ENCODE results near the gene FAM163A. TPM values are rescaled to one million over a fixed set of nuclear protein-coding genes. Genes with fewer than 3 reads are reported as not detected.

FAM163A gene
- polyA plus RNA-seq, 3 donors: not detected

DNA sequence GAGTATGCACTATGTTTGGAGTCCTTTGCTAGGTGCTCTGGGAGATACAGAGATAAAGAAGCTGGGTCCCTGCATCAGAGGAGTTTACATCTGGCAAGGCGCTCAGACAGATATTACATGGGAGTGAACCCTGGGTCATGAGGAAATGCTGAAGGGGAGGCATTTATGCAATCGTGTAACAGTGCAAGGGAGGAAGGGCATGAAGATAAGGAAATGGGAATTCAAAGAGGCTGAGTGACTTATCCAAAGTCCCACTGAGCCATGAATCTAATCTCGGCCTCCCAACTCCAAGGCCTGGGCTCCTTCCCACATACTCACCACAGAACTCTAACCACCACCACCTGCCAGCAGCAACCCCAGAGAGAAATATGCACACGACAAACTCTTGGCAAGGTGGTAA is 51.6 kb downstream of the FAM163A start:
- 38% methylated on average over 1 of the region's 4 CpGs for WGBS (ENCODE audit: insufficient coverage)
- H2AFZ ChIP-seq (ENCODE audit: insufficient read depth, low read depth, low read length, poor library complexity, severe bottlenecking): no peak overlapping the region
- no peak overlapping the region for H3K4me3 ChIP-seq (replicated peaks in 1 of 3; ENCODE audit: low read depth in 2 of 3, low read length in 3 of 3)
- DNase-seq: no peak
- TF ChIP-seq, protein P1, sequence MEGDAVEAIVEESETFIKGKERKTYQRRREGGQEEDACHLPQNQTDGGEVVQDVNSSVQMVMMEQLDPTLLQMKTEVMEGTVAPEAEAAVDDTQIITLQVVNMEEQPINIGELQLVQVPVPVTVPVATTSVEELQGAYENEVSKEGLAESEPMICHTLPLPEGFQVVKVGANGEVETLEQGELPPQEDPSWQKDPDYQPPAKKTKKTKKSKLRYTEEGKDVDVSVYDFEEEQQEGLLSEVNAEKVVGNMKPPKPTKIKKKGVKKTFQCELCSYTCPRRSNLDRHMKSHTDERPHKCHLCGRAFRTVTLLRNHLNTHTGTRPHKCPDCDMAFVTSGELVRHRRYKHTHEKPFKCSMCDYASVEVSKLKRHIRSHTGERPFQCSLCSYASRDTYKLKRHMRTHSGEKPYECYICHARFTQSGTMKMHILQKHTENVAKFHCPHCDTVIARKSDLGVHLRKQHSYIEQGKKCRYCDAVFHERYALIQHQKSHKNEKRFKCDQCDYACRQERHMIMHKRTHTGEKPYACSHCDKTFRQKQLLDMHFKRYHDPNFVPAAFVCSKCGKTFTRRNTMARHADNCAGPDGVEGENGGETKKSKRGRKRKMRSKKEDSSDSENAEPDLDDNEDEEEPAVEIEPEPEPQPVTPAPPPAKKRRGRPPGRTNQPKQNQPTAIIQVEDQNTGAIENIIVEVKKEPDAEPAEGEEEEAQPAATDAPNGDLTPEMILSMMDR (IDR thresholded peaks at IDR 0.05): no peak
- H3K9ac ChIP-seq (ENCODE audit: insufficient read depth, low read length, poor library complexity, severe bottlenecking): no peak overlapping the region
- H3K4me2 ChIP-seq (replicated peaks; ENCODE audit: extremely low read depth, low read length, poor library complexity, severe bottlenecking): no peak overlapping the region
- H3K4me1 Mint-ChIP-seq: peaks cover 7% of the 10 kb centered on the region
- H3K27me3 Mint-ChIP-seq (ENCODE audit: low read depth in 3 of 3): peaks cover 0 to 3% (median 1%) of the 10 kb centered on the region in 3 donors
- peaks cover 0 to 1% (median 0%) of the 10 kb centered on the region in 7 donors for H3K9me3 Mint-ChIP-seq
- no peak overlapping the region for H3K27ac ChIP-seq (ENCODE audit: low read depth in 1 of 2, low read length in 2 of 2)
- H3K4me1 ChIP-seq (ENCODE audit: control insufficient read depth in 1 of 2, insufficient read depth in 2 of 2, low read length in 2 of 2): no peaks in the 10 kb centered on the region
- H4K20me1 ChIP-seq (ENCODE audit: insufficient read depth, low read length): no peaks in the 10 kb centered on the region
- H3K36me3 Mint-ChIP-seq: no peaks in the 10 kb centered on the region
- no peaks in the 10 kb centered on the region for H3K79me2 ChIP-seq (ENCODE audit: insufficient read depth, low read length)
- no peaks in the 10 kb centered on the region for H3K36me3 ChIP-seq (replicated peaks in 1 of 2; ENCODE audit: control insufficient read depth in 1 of 2, insufficient read depth in 2 of 2, low read length in 2 of 2)
- H3K27ac Mint-ChIP-seq: no peak overlapping the region
- no peaks in the 10 kb centered on the region for H3K27me3 ChIP-seq (ENCODE audit: control insufficient read depth in 2 of 2, insufficient read depth in 2 of 2, low read length in 2 of 2)
- H3K9me3 ChIP-seq (replicated peaks in 1 of 2; ENCODE audit: control insufficient read depth in 1 of 2, insufficient read depth in 1 of 2, low read length in 2 of 2): no peaks in the 10 kb centered on the region
- no peak overlapping the region for H3K4me3 Mint-ChIP-seq
- intact Hi-C loops (cut with micrococcal nuclease): no loop called here

GRCh38 chr1:179798213-179798863 is 55.2 kb downstream of the FAM163A start:
- H3K27me3 Mint-ChIP-seq (ENCODE audit: low read depth in 3 of 3): peaks cover 0 to 3% (median 2%) of the 10 kb centered on the region in 3 donors
- H3K36me3 ChIP-seq (replicated peaks in 1 of 2; ENCODE audit: control insufficient read depth in 1 of 2, insufficient read depth in 2 of 2, low read length in 2 of 2): no peaks in the 10 kb centered on the region
- H3K9ac ChIP-seq (ENCODE audit: insufficient read depth, low read length, poor library complexity, severe bottlenecking): no peak overlapping the region
- H3K27me3 ChIP-seq (ENCODE audit: control insufficient read depth in 2 of 2, insufficient read depth in 2 of 2, low read length in 2 of 2): no peaks in the 10 kb centered on the region
- H3K4me3 ChIP-seq (replicated peaks in 1 of 3; ENCODE audit: low read depth in 2 of 3, low read length in 3 of 3): no peak overlapping the region
- H3K27ac ChIP-seq (ENCODE audit: low read depth in 1 of 2, low read length in 2 of 2): no peak overlapping the region
- no peaks in the 10 kb centered on the region for H3K79me2 ChIP-seq (ENCODE audit: insufficient read depth, low read length)
- intact Hi-C loops (cut with micrococcal nuclease): no loop called here
- H4K20me1 ChIP-seq (ENCODE audit: insufficient read depth, low read length): no peaks in the 10 kb centered on the region
- no peaks in the 10 kb centered on the region for H3K9me3 ChIP-seq (replicated peaks in 1 of 2; ENCODE audit: control insufficient read depth in 1 of 2, insufficient read depth in 1 of 2, low read length in 2 of 2)
- no peak overlapping the region for H3K4me2 ChIP-seq (replicated peaks; ENCODE audit: extremely low read depth, low read length, poor library complexity, severe bottlenecking)
- TF ChIP-seq, protein P1 (IDR thresholded peaks at IDR 0.05): no peak
- H3K9me3 Mint-ChIP-seq: peaks cover 0 to 1% (median 0%) of the 10 kb centered on the region in 7 donors
- 86% methylated on average over 1 of the region's 10 CpGs for WGBS (ENCODE audit: insufficient coverage)
- no peaks in the 10 kb centered on the region for H3K36me3 Mint-ChIP-seq
- no peaks in the 10 kb centered on the region for H3K4me1 ChIP-seq (ENCODE audit: control insufficient read depth in 1 of 2, insufficient read depth in 2 of 2, low read length in 2 of 2)
- no peak overlapping the region for H3K27ac Mint-ChIP-seq
- H3K4me3 Mint-ChIP-seq: no peak overlapping the region
- peaks cover 7% of the 10 kb centered on the region for H3K4me1 Mint-ChIP-seq
- DNase-seq: no peak
- no peak overlapping the region for H2AFZ ChIP-seq (ENCODE audit: insufficient read depth, low read depth, low read length, poor library complexity, severe bottlenecking)
